C4-2B (cell line): ENCODE results near the gene SLC2A13.

Experiments used
- ZFX ChIP-seq: fragments of 450-650 bp; IDR thresholded peaks from 2 replicates; pipeline ENCODE4 v1.6.1; 2017
- TF ChIP-seq, protein P1 (sequence below): fragments of 450-650 bp; conservative IDR thresholded peaks from 2 replicates; pipeline ENCODE4 v1.5.1; 2017; ENCODE audit warnings: mild to moderate bottlenecking

DNA sequence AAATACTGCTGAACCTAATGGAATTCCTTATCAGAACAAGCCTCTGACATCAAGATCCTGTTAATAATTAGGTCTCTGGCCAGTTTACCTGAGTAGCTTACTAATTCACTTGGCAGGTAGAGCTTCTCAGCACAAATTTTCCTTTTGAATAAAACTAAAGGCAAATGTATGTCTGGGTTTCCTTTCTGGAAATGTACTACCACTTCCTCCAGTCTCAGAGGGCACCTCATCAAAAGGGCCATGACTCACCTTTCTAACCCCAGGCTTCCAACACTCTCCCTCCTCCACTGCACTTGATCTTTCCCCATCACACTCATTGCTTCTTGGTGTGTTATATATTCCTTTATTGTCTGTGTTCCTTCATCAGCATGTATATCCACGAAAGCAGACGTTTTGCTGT lies 90.5 kb downstream of the SLC2A13 start:
- TF ChIP-seq, protein P1, sequence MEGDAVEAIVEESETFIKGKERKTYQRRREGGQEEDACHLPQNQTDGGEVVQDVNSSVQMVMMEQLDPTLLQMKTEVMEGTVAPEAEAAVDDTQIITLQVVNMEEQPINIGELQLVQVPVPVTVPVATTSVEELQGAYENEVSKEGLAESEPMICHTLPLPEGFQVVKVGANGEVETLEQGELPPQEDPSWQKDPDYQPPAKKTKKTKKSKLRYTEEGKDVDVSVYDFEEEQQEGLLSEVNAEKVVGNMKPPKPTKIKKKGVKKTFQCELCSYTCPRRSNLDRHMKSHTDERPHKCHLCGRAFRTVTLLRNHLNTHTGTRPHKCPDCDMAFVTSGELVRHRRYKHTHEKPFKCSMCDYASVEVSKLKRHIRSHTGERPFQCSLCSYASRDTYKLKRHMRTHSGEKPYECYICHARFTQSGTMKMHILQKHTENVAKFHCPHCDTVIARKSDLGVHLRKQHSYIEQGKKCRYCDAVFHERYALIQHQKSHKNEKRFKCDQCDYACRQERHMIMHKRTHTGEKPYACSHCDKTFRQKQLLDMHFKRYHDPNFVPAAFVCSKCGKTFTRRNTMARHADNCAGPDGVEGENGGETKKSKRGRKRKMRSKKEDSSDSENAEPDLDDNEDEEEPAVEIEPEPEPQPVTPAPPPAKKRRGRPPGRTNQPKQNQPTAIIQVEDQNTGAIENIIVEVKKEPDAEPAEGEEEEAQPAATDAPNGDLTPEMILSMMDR: no peak
- no peak for TF ChIP-seq ZFX
